Measurements from ENCODE around the gene GLB1L2. TPM values are rescaled to one million over a fixed set of nuclear protein-coding genes. Genes with fewer than 3 reads are reported as not detected.
A peak's percentile ranks its signal among the peaks of the same experiment; 100 is the strongest.

Gene GLB1L2
- total RNA-seq, 1 experiment from 2014 or later: 3.7 TPM

GRCh38 chr11:134402910-134403309 lies 71.1 kb downstream of the GLB1L2 start:
- H3K27me3 ChIP-seq (ENCODE audit: control insufficient read depth, insufficient read depth, low read length): no peaks in the 10 kb centered on the region
- no peaks in the 10 kb centered on the region for H3K36me3 ChIP-seq (replicated peaks; ENCODE audit: control insufficient read depth, insufficient read depth, low read length)
- DNase-seq: no peak
- H3K4me3 ChIP-seq (ENCODE audit: insufficient read depth, low read depth, low read length): no peak overlapping the region

- no peaks in the 10 kb centered on the region; the same call in 1 of the 2 replicates for H3K36me3 ChIP-seq (replicated peaks; ENCODE audit: control insufficient read depth, insufficient read depth, low read length)
- no peak overlapping the region for H3K4me3 ChIP-seq (ENCODE audit: insufficient read depth, low read depth, low read length)
- DNase-seq: peak; percentile 56
- no peaks in the 10 kb centered on the region for H3K27me3 ChIP-seq (ENCODE audit: control insufficient read depth, insufficient read depth, low read length)
These were observed 73.0 kb downstream of the GLB1L2 start for GRCh38 chr11:134404575-134405341.

GRCh38 chr11:134405436-134405835 lies 73.6 kb downstream of the GLB1L2 start:
- Histone ChIP-seq H3K4me3 (ENCODE audit: insufficient read depth, low read depth, low read length) (no peak overlapping the region), H3K27me3 (ENCODE audit: control insufficient read depth, insufficient read depth, low read length) (no peaks in the 10 kb centered on the region), H3K36me3 (replicated peaks; ENCODE audit: control insufficient read depth, insufficient read depth, low read length) (no peaks in the 10 kb centered on the region; the same call in 1 of the 2 replicates)
- no peak for DNase-seq

GRCh38 chr11:134405841-134406240 lies 74.1 kb downstream of the GLB1L2 start:
- Histone ChIP-seq H3K36me3 (replicated peaks; ENCODE audit: control insufficient read depth, insufficient read depth, low read length) (no peaks in the 10 kb centered on the region; the same call in 1 of the 2 replicates), H3K4me3 (ENCODE audit: insufficient read depth, low read depth, low read length) (no peak overlapping the region), H3K27me3 (ENCODE audit: control insufficient read depth, insufficient read depth, low read length) (peaks cover 4% of the 10 kb centered on the region; the same call in 1 of the 2 replicates)
- peak; percentile 61 for DNase-seq

GRCh38 chr11:134406264-134407185 lies 74.7 kb downstream of the GLB1L2 start:
- peak; percentile 53 for DNase-seq
- H3K36me3 ChIP-seq (replicated peaks; ENCODE audit: control insufficient read depth, insufficient read depth, low read length): no peaks in the 10 kb centered on the region; the same call in 1 of the 2 replicates
- peaks cover 9% of the 10 kb centered on the region for H3K27me3 ChIP-seq (ENCODE audit: control insufficient read depth, insufficient read depth, low read length)
- H3K4me3 ChIP-seq (ENCODE audit: insufficient read depth, low read depth, low read length): no peak overlapping the region

- peak; percentile 61 for DNase-seq
- Histone ChIP-seq H3K27me3 (ENCODE audit: control insufficient read depth, insufficient read depth, low read length) (peaks cover 9% of the 10 kb centered on the region), H3K36me3 (replicated peaks; ENCODE audit: control insufficient read depth, insufficient read depth, low read length) (no peaks in the 10 kb centered on the region; the same call in 1 of the 2 replicates), H3K4me3 (ENCODE audit: insufficient read depth, low read depth, low read length) (no peak overlapping the region)
These were observed 75.6 kb downstream of the GLB1L2 start for GRCh38 chr11:134407321-134407828.

- H3K4me3 ChIP-seq (ENCODE audit: insufficient read depth, low read depth, low read length): no peak overlapping the region
- peak; percentile 26 for DNase-seq
- peaks cover 12% of the 10 kb centered on the region for H3K27me3 ChIP-seq (ENCODE audit: control insufficient read depth, insufficient read depth, low read length)
- H3K36me3 ChIP-seq (replicated peaks; ENCODE audit: control insufficient read depth, insufficient read depth, low read length): no peaks in the 10 kb centered on the region; the same call in 1 of the 2 replicates
These were observed 76.1 kb downstream of the GLB1L2 start for GRCh38 chr11:134407923-134408322.

GRCh38 chr11:134409552-134410429 lies 78.0 kb downstream of the GLB1L2 start:
- Histone ChIP-seq H3K4me3 (ENCODE audit: insufficient read depth, low read depth, low read length) (no peak overlapping the region), H3K27me3 (ENCODE audit: control insufficient read depth, insufficient read depth, low read length) (peaks cover 23% of the 10 kb centered on the region), H3K36me3 (replicated peaks; ENCODE audit: control insufficient read depth, insufficient read depth, low read length) (no peaks in the 10 kb centered on the region; the same call in 1 of the 2 replicates)
- DNase-seq: peak; percentile 46

GRCh38 chr11:134410766-134411165 lies 79.0 kb downstream of the GLB1L2 start:
- H3K27me3 ChIP-seq (ENCODE audit: control insufficient read depth, insufficient read depth, low read length): peaks cover 23% of the 10 kb centered on the region
- H3K4me3 ChIP-seq (ENCODE audit: insufficient read depth, low read depth, low read length): peak overlapping the region; percentile 79
- DNase-seq: no peak
- H3K36me3 ChIP-seq (replicated peaks; ENCODE audit: control insufficient read depth, insufficient read depth, low read length): no peaks in the 10 kb centered on the region; the same call in 1 of the 2 replicates

GRCh38 chr11:134412203-134413042 lies 80.6 kb downstream of the GLB1L2 start, which contains the start of gene B3GAT1:
Gene B3GAT1 (minus strand): TSS chr11:134412242. CDS start chr11:134387659, 24,583 bp downstream.
- Histone ChIP-seq H3K27me3 (ENCODE audit: control insufficient read depth, insufficient read depth, low read length) (peaks cover 25% of the 10 kb centered on the region), H3K36me3 (replicated peaks; ENCODE audit: control insufficient read depth, insufficient read depth, low read length) (no peaks in the 10 kb centered on the region; the same call in 1 of the 2 replicates), H3K4me3 (ENCODE audit: insufficient read depth, low read depth, low read length) (peak within 1 kb of the TSS; percentile 79)
- peak; percentile 94 for DNase-seq

- H3K4me3 ChIP-seq (ENCODE audit: insufficient read depth, low read depth, low read length): peak overlapping the region; percentile 63
- peak; percentile 79 for DNase-seq
- H3K27me3 ChIP-seq (ENCODE audit: control insufficient read depth, insufficient read depth, low read length): peaks cover 25% of the 10 kb centered on the region
- no peaks in the 10 kb centered on the region; the same call in 1 of the 2 replicates for H3K36me3 ChIP-seq (replicated peaks; ENCODE audit: control insufficient read depth, insufficient read depth, low read length)
These were observed 81.4 kb downstream of the GLB1L2 start for GRCh38 chr11:134413043-134413825.
